SJCRH30 (cell line): ENCODE data around the gene DST. TPM values are rescaled to one million over a fixed set of nuclear protein-coding genes. Genes with fewer than 3 reads are reported as not detected.

Experiments used
- DNase-seq, 2 experiments: peaks; one replicate each; pipeline ENCODE4 v3.0.0-alpha.2; 2015 to 2020
- H3K27ac ChIP-seq: fragments of 250-450 bp; sonication (Bioruptor Pico); 2 replicates; pipeline ENCODE4 v1.5.1; 2020; ENCODE audit warnings: mild to moderate bottlenecking, moderate library complexity
- H3K27me3 ChIP-seq: fragments of 250-450 bp; sonication (Bioruptor Pico); 2 replicates; pipeline ENCODE4 v1.5.1; 2020; ENCODE audit warnings: mild to moderate bottlenecking, moderate library complexity
- H3K36me3 ChIP-seq: fragments of 250-450 bp; sonication (Bioruptor Pico); 2 replicates; pipeline ENCODE4 v1.5.1; 2020; ENCODE audit warnings: mild to moderate bottlenecking, moderate library complexity
- H3K4me1 ChIP-seq: fragments of 250-450 bp; sonication (Bioruptor Pico); 2 replicates; pipeline ENCODE4 v1.5.1; 2020; ENCODE audit warnings: mild to moderate bottlenecking, moderate library complexity
- H3K4me3 ChIP-seq: fragments of 250-450 bp; sonication (Bioruptor Pico); 2 replicates; pipeline ENCODE4 v1.5.1; 2020; ENCODE audit warnings: mild to moderate bottlenecking, moderate library complexity
- H3K9me3 ChIP-seq: fragments of 250-450 bp; sonication (Bioruptor Pico); replicated peaks from 2 replicates; pipeline ENCODE4 v1.5.1; 2020; ENCODE audit warnings: mild to moderate bottlenecking, moderate library complexity
- total RNA-seq: library from RNA; depleted of rRNA; stranded (reverse); fragments of >200 nt; shearing (Covaris generic); gene quantifications from 2 replicates; pipeline ENCODE4 v1.2.3, GENCODE V29; 2014

DST gene
- total RNA-seq, 1 experiment from 2014 or later, result 87.9 TPM

GRCh38 chr6:56537223-56537770 lies 105.4 kb downstream of the DST start:
- Histone ChIP-seq H3K4me3 (no peak overlapping the region), H3K9me3 (no peaks in the 10 kb centered on the region), H3K27me3 (no peaks in the 10 kb centered on the region), H3K27ac (no peak overlapping the region), H3K4me1 (no peaks in the 10 kb centered on the region; the same call in 1 of the 2 replicates), H3K36me3 (peaks cover 28% of the 10 kb centered on the region)
- no peak for DNase-seq

GRCh38 chr6:56536536-56536935 lies 106.2 kb downstream of the DST start:
- H3K27me3 ChIP-seq, result no peaks in the 10 kb centered on the region
- no peaks in the 10 kb centered on the region for H3K9me3 ChIP-seq
- H3K4me3 ChIP-seq, result no peak overlapping the region
- DNase-seq, result no peak
- H3K36me3 ChIP-seq, result peaks cover 36% of the 10 kb centered on the region
- no peak overlapping the region for H3K27ac ChIP-seq
- H3K4me1 ChIP-seq, result no peaks in the 10 kb centered on the region; the same call in 1 of the 2 replicates

- Histone ChIP-seq H3K27me3 (no peaks in the 10 kb centered on the region), H3K4me3 (no peak overlapping the region), H3K4me1 (no peaks in the 10 kb centered on the region; the same call in 1 of the 2 replicates), H3K36me3 (peaks cover 44% of the 10 kb centered on the region), H3K9me3 (no peaks in the 10 kb centered on the region), H3K27ac (no peak overlapping the region)
- DNase-seq, result no peak
Measured at GRCh38 chr6:56535626-56536025, 107.1 kb downstream of the DST start.

GRCh38 chr6:56534680-56535419 lies 107.8 kb downstream of the DST start:
- no peak for DNase-seq
- H3K27ac ChIP-seq, result no peak overlapping the region
- no peaks in the 10 kb centered on the region for H3K27me3 ChIP-seq
- peaks cover 49% of the 10 kb centered on the region for H3K36me3 ChIP-seq
- H3K9me3 ChIP-seq, result no peaks in the 10 kb centered on the region
- no peak overlapping the region for H3K4me3 ChIP-seq
- H3K4me1 ChIP-seq, result no peaks in the 10 kb centered on the region; the same call in 1 of the 2 replicates

GRCh38 chr6:56532766-56533551 lies 109.7 kb downstream of the DST start:
- Histone ChIP-seq H3K27me3 (no peaks in the 10 kb centered on the region), H3K9me3 (no peaks in the 10 kb centered on the region), H3K36me3 (peaks cover 61% of the 10 kb centered on the region), H3K27ac (no peak overlapping the region), H3K4me3 (no peak overlapping the region), H3K4me1 (no peaks in the 10 kb centered on the region)
- no peak for DNase-seq

GRCh38 chr6:56531839-56532595 lies 110.7 kb downstream of the DST start:
- Histone ChIP-seq H3K27ac (no peak overlapping the region), H3K9me3 (no peaks in the 10 kb centered on the region), H3K27me3 (no peaks in the 10 kb centered on the region), H3K4me3 (no peak overlapping the region), H3K36me3 (peaks cover 68% of the 10 kb centered on the region), H3K4me1 (no peaks in the 10 kb centered on the region)
- DNase-seq, result no peak

GRCh38 chr6:56529594-56530191 lies 113.0 kb downstream of the DST start:
- no peak for DNase-seq
- no peaks in the 10 kb centered on the region for H3K27me3 ChIP-seq
- no peak overlapping the region for H3K27ac ChIP-seq
- peaks cover 60% of the 10 kb centered on the region for H3K36me3 ChIP-seq
- H3K4me3 ChIP-seq, result no peak overlapping the region
- no peaks in the 10 kb centered on the region for H3K4me1 ChIP-seq
- H3K9me3 ChIP-seq, result no peaks in the 10 kb centered on the region

- H3K9me3 ChIP-seq, result no peaks in the 10 kb centered on the region
- H3K27ac ChIP-seq, result no peak overlapping the region
- no peaks in the 10 kb centered on the region for H3K27me3 ChIP-seq
- no peaks in the 10 kb centered on the region for H3K4me1 ChIP-seq
- no peak for DNase-seq
- peaks cover 65% of the 10 kb centered on the region for H3K36me3 ChIP-seq
- H3K4me3 ChIP-seq, result no peak overlapping the region
Measured at GRCh38 chr6:56528412-56528841, 114.3 kb downstream of the DST start.

GRCh38 chr6:56527934-56528333 lies 114.8 kb downstream of the DST start:
- Histone ChIP-seq H3K36me3 (peaks cover 64% of the 10 kb centered on the region), H3K9me3 (no peaks in the 10 kb centered on the region), H3K4me1 (no peaks in the 10 kb centered on the region), H3K4me3 (no peak overlapping the region), H3K27me3 (no peaks in the 10 kb centered on the region), H3K27ac (no peak overlapping the region)
- no peak for DNase-seq

- no peak for DNase-seq
- no peaks in the 10 kb centered on the region for H3K27me3 ChIP-seq
- H3K36me3 ChIP-seq, result peaks cover 59% of the 10 kb centered on the region
- H3K9me3 ChIP-seq, result no peaks in the 10 kb centered on the region
- no peak overlapping the region for H3K4me3 ChIP-seq
- H3K27ac ChIP-seq, result no peak overlapping the region
- no peaks in the 10 kb centered on the region for H3K4me1 ChIP-seq
Measured at GRCh38 chr6:56526860-56527544, 115.7 kb downstream of the DST start.

- Histone ChIP-seq H3K27ac (no peak overlapping the region), H3K4me3 (no peak overlapping the region), H3K27me3 (no peaks in the 10 kb centered on the region), H3K36me3 (peaks cover 51% of the 10 kb centered on the region), H3K4me1 (no peaks in the 10 kb centered on the region), H3K9me3 (no peaks in the 10 kb centered on the region)
- no peak for DNase-seq
Measured at GRCh38 chr6:56525974-56526789, 116.5 kb downstream of the DST start.

GRCh38 chr6:56524891-56525703 lies 117.6 kb downstream of the DST start:
- H3K27ac ChIP-seq, result no peak overlapping the region
- H3K27me3 ChIP-seq, result no peaks in the 10 kb centered on the region
- H3K36me3 ChIP-seq, result peaks cover 45% of the 10 kb centered on the region
- H3K9me3 ChIP-seq, result no peaks in the 10 kb centered on the region
- no peaks in the 10 kb centered on the region for H3K4me1 ChIP-seq
- no peak for DNase-seq
- no peak overlapping the region for H3K4me3 ChIP-seq
